Adrenal gland (tissue), 12 donors: Measurements from ENCODE around the gene S100A8. TPM values are rescaled to one million over a fixed set of nuclear protein-coding genes. Genes with fewer than 3 reads are reported as not detected.

Experiments used
- DNase-seq, 7 donors: peaks; one replicate each; pipeline ENCODE4 v3.0.0-alpha.2; 2019 to 2020
- H3K27ac ChIP-seq, 5 donors: fragments of 200-600 bp; sonication (generic) in 4 of 5; 1 replicate in 3 of 5; 2 replicates in 2 of 5; pipeline versions ENCODE4 v1.5.1 to v1.8.0; 2016 to 2020; ENCODE audit warnings: mild to moderate bottlenecking in 1 of 5
- H3K27me3 ChIP-seq: fragments of 200-600 bp; 2 replicates; pipeline ENCODE4 v1.8.0; 2021
- H3K36me3 ChIP-seq, 2 donors: fragments of 200-600 bp; replicated peaks in 1 of 2; 1 replicate in 1 of 2; 2 replicates in 1 of 2; pipeline versions ENCODE4 v1.5.1 to v1.8.0; 2018 to 2022
- H3K4me1 ChIP-seq, 2 donors: fragments of 200-600 bp; replicated peaks in 1 of 2; 1 replicate in 1 of 2; 2 replicates in 1 of 2; pipeline versions ENCODE4 v1.5.1 to v1.8.0; 2018 to 2021
- H3K4me3 ChIP-seq, 4 donors: fragments of 200-600 bp; sonication (generic) in 3 of 4; one replicate each; pipeline ENCODE4 v1.5.1; 2016 to 2018
- H3K9me3 ChIP-seq, 3 donors: fragments of 200-600 bp; sonication (generic) in 1 of 3; replicated peaks in 1 of 3; 1 replicate in 2 of 3; 2 replicates in 1 of 3; pipeline versions ENCODE4 v1.5.1 to v1.8.0; 2016 to 2021
- CTCF ChIP-seq, 6 experiments: fragments of 450-650 bp in 4 of 6; fragments of 200-600 bp in 2 of 6; sonication (generic) in 1 of 6; IDR thresholded peaks; 1 replicate in 5 of 6; 2 replicates in 1 of 6; pipeline versions ENCODE4 v1.5.1 to v1.8.0; 2016 to 2021; ENCODE audit warnings: antibody characterized with exemption in 6 of 6, mild to moderate bottlenecking in 2 of 6, moderate library complexity in 1 of 6
- POLR2A ChIP-seq, 2 donors: fragments of 450-650 bp; IDR thresholded peaks; one replicate each; pipeline ENCODE4 v1.6.1; 2017; ENCODE audit warnings: antibody characterized with exemption in 2 of 2, mild to moderate bottlenecking in 2 of 2, moderate library complexity in 1 of 2
- WGBS, 4 donors: extraction: QIAGEN DNeasy Blood & Tissue Kit in 2 of 4; methylation state at CpG; one replicate each; pipeline versions ENCODE4 v1.1.5 to v1.1.7; 2013 to 2017; 5-methylcytosine and 5-hydroxymethylcytosine counted together
- intact Hi-C, 2 donors: fragments of 100-400 bp; cut with DNase I; formaldehyde crosslinking; loops; one replicate each; pipeline versions ENCODE4 v1.14.1 to v1.15.0; 2022 to 2023
- polyA plus RNA-seq, 3 donors: library from polyadenylated mRNA; stranded (reverse); fragments of 200-250 nt in 2 of 3; fragments of 350-450 nt in 1 of 3; fragmentation: Illumina TruSeq in 1 of 3; extraction: RNeasy Lipid Tissue Mini Kit (QIAGEN cat#74804) in 1 of 3; gene quantifications; one replicate each; pipeline ENCODE4 v1.2.3, GENCODE V29; 2013 to 2014
- total RNA-seq, 9 donors: library from RNA; depleted of rRNA in 4 of 9; stranded (reverse); fragments of >200 nt in 4 of 9; fragments of 120-200 nt in 1 of 9; fragmentation: NEBNext Ultra II Directional in 1 of 9; extraction: Animal tissue kit (Norgen Biotek cat#: 25700) in 1 of 9; gene quantifications; one replicate each; pipeline versions ENCODE4 v1.1.0 to v1.2.4, GENCODE V29; 2013 to 2023
- donor health status: healthy with polysubstance abuse.
- donor health status: Bipolar disorder and iron deficiency.
- donor health status: DM: yes; HTN: yes; CAD: no.
- donor health status: DM: no; HTN: no; CAD: no.
- donor health status: DM: no; HTN: no; CAD: no.
- donor health status: DM: yes; HTN: yes; CAD: no.

S100A8 gene
- total and polyA plus RNA-seq, 12 donors: 3.4 to 257 (median 58.0) TPM

- TF ChIP-seq CTCF (IDR thresholded peaks at IDR 0.05): no peak
- no peak for TF ChIP-seq POLR2A (IDR thresholded peaks at IDR 0.05)
- Histone ChIP-seq H3K36me3 (no peaks in the 10 kb centered on the region), H3K4me1 (no peaks in the 10 kb centered on the region), H3K27me3 (no peaks in the 10 kb centered on the region), H3K9me3 (no peaks in the 10 kb centered on the region), H3K27ac (no peak overlapping the region), H3K4me3 (no peak overlapping the region)
- no peak for DNase-seq
- WGBS, 4 donors: 64 to 80% (median 70%) methylated on average over 2 of the region's 2 CpGs
- intact Hi-C loops: no loop called here
Observed at GRCh38 chr1:153368495-153368894, 22.4 kb downstream of the S100A8 start.

- 35 to 60% (median 55%) methylated on average over 2 of the region's 2 CpGs for WGBS, 4 donors
- no peak overlapping the region for H3K4me3 ChIP-seq
- H3K36me3 ChIP-seq: no peaks in the 10 kb centered on the region
- no peaks in the 10 kb centered on the region for H3K4me1 ChIP-seq
- TF ChIP-seq POLR2A (IDR thresholded peaks at IDR 0.05) (no peak), CTCF (IDR thresholded peaks at IDR 0.05) (no peak)
- DNase-seq: peak in 1 of 7 donors; percentile 9
- no peaks in the 10 kb centered on the region for H3K27me3 ChIP-seq
- intact Hi-C loops: no loop called here
- H3K9me3 ChIP-seq: no peaks in the 10 kb centered on the region
- no peak overlapping the region for H3K27ac ChIP-seq
Observed at GRCh38 chr1:153367090-153367489, 23.8 kb downstream of the S100A8 start.

GRCh38 chr1:153366261-153366660 is 24.6 kb downstream of the S100A8 start:
- no peaks in the 10 kb centered on the region for H3K36me3 ChIP-seq
- 64 to 82% (median 79%) methylated on average over 6 of the region's 6 CpGs for WGBS, 4 donors
- no peaks in the 10 kb centered on the region for H3K4me1 ChIP-seq
- no peak for TF ChIP-seq CTCF (IDR thresholded peaks at IDR 0.05)
- no peak for TF ChIP-seq POLR2A (IDR thresholded peaks at IDR 0.05)
- intact Hi-C loops: no loop called here
- no peak overlapping the region for H3K27ac ChIP-seq
- no peak overlapping the region for H3K4me3 ChIP-seq
- peak in 2 of 7 donors; percentile 7 to 10 for DNase-seq
- H3K9me3 ChIP-seq: no peaks in the 10 kb centered on the region
- no peaks in the 10 kb centered on the region for H3K27me3 ChIP-seq

- no peak overlapping the region for H3K4me3 ChIP-seq
- peak in 2 of 7 donors; percentile 8 to 24 for DNase-seq
- H3K36me3 ChIP-seq: no peaks in the 10 kb centered on the region
- H3K9me3 ChIP-seq: no peaks in the 10 kb centered on the region
- TF ChIP-seq CTCF (IDR thresholded peaks at IDR 0.05) (no peak), POLR2A (IDR thresholded peaks at IDR 0.05) (no peak)
- no peaks in the 10 kb centered on the region for H3K27me3 ChIP-seq
- intact Hi-C loops: no loop called here
- no peak overlapping the region for H3K27ac ChIP-seq
- H3K4me1 ChIP-seq: no peaks in the 10 kb centered on the region
- 69 to 79% (median 77%) methylated on average over 8 of the region's 8 CpGs for WGBS, 4 donors
Observed at GRCh38 chr1:153365696-153366095, 25.2 kb downstream of the S100A8 start.
